ENCODE data around the gene COA3. TPM values are rescaled to one million over a fixed set of nuclear protein-coding genes. Genes with fewer than 3 reads are reported as not detected.

Gene COA3
- polyA plus RNA-seq, 2 donors, result 89.9 to 185 TPM

DNA sequence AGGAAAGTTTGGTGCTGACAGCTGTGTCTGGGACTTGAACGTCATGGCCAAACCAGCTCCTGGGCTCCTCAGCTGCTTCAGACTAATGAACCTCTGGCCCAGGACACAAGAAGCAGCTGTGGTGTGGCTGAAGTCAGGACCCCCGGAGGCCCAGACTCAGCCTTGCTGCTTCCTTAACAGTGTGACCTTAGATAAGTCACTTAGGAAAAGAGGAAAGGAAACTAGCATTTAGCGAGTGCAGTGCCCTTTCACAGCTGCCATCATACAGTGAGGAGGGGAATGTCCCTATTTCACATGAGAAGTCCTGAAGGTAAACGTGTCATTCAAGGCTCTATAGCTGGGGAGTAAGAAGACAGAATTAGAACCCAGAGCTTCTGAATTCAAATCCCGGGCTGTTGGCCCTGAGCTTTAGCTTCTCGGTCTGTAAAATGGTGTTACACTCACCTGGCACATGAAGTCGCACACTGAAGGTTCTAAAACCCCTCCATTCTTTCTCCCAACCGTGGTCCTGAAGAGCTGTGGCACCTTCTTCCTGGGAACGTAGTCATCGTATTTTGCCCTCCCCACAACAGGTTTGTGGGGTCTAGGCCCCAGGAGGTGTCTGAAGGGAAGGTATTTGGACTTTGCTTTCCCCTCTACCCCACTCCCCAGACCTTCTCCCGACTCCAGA, 38.4 kb downstream of the COA3 start:
- H3K9me3 ChIP-seq (ENCODE audit: control insufficient read depth in 2 of 2, insufficient read depth in 1 of 2, low read depth in 1 of 2, low read length in 1 of 2), result no peaks in the 10 kb centered on the region
- 51 to 54% methylated on average over 11 of the region's 11 CpGs for WGBS, 2 donors
- peak overlapping the region in 1 of 2 donors; percentile 43 for H3K4me3 ChIP-seq (ENCODE audit: low read depth in 1 of 2, low read length in 2 of 2)
- H3K4me1 ChIP-seq (ENCODE audit: control insufficient read depth in 2 of 2, insufficient read depth in 2 of 2, low read length in 1 of 2), result no peaks in the 10 kb centered on the region
- H3K36me3 ChIP-seq (ENCODE audit: control insufficient read depth in 2 of 2, insufficient read depth in 2 of 2, low read length in 1 of 2), result no peaks in the 10 kb centered on the region
- H3K27me3 ChIP-seq (ENCODE audit: control insufficient read depth in 1 of 2, insufficient read depth in 2 of 2, low read length in 2 of 2), result peaks cover 0 to 3% of the 10 kb centered on the region in 2 donors
- H3K27ac ChIP-seq (ENCODE audit: low read depth in 2 of 2, low read length in 1 of 2), result no peak overlapping the region

- Histone ChIP-seq H3K36me3 (ENCODE audit: control insufficient read depth in 2 of 2, insufficient read depth in 2 of 2, low read length in 1 of 2) (no peaks in the 10 kb centered on the region), H3K4me3 (ENCODE audit: low read depth in 1 of 2, low read length in 2 of 2) (no peak overlapping the region), H3K9me3 (ENCODE audit: control insufficient read depth in 2 of 2, insufficient read depth in 1 of 2, low read depth in 1 of 2, low read length in 1 of 2) (no peaks in the 10 kb centered on the region), H3K27ac (ENCODE audit: low read depth in 2 of 2, low read length in 1 of 2) (no peak overlapping the region), H3K4me1 (ENCODE audit: control insufficient read depth in 2 of 2, insufficient read depth in 2 of 2, low read length in 1 of 2) (no peaks in the 10 kb centered on the region), H3K27me3 (ENCODE audit: control insufficient read depth in 1 of 2, insufficient read depth in 2 of 2, low read length in 2 of 2) (no peaks in the 10 kb centered on the region)
- WGBS, 2 donors, result 60 to 69% methylated on average over 3 of the region's 3 CpGs
Measured at GRCh38 chr17:42754782-42755181, 43.7 kb downstream of the COA3 start.

- H3K27ac ChIP-seq (ENCODE audit: low read depth in 2 of 2, low read length in 1 of 2), result no peak overlapping the region
- no peaks in the 10 kb centered on the region for H3K9me3 ChIP-seq (ENCODE audit: control insufficient read depth in 2 of 2, insufficient read depth in 1 of 2, low read depth in 1 of 2, low read length in 1 of 2)
- H3K4me1 ChIP-seq (ENCODE audit: control insufficient read depth in 2 of 2, insufficient read depth in 2 of 2, low read length in 1 of 2), result no peaks in the 10 kb centered on the region
- H3K4me3 ChIP-seq (ENCODE audit: low read depth in 1 of 2, low read length in 2 of 2), result no peak overlapping the region
- whole genome bisulfite sequencing, 2 donors, result 68 to 83% methylated on average over 7 of the region's 7 CpGs
- H3K36me3 ChIP-seq (ENCODE audit: control insufficient read depth in 2 of 2, insufficient read depth in 2 of 2, low read length in 1 of 2), result no peaks in the 10 kb centered on the region
- no peaks in the 10 kb centered on the region for H3K27me3 ChIP-seq (ENCODE audit: control insufficient read depth in 1 of 2, insufficient read depth in 2 of 2, low read length in 2 of 2)
Measured at GRCh38 chr17:42751628-42752027, 46.9 kb downstream of the COA3 start.

DNA sequence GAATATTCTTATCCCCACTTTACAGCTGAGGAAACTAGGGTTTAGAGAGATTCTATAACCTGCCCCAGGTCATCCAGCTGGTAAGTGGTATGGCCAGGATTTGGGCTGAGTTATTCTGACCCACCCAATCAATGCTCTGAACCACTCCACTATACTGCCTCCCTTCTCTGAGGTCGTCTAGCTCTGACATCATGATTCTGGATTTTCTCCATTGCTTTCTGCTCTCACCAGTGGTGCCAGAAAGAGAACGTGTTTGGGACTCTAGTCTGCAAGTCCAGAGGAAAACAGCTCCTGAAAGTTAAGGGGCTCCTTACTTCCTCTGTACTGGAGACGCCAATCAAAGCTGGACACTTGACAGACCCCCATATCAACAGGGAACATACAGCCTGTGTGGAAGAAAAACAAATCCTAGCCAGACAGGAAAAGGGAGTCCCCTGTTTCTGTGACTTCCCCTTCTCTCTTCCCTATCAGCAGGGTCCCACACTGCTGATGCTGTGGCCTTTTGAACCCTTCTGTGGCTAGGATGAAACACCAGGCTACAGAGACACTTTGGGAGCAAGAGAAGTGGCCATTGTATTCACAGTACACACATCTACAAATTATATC, 47.7 kb downstream of the COA3 start:
- Histone ChIP-seq H3K27me3 (ENCODE audit: control insufficient read depth in 1 of 2, insufficient read depth in 2 of 2, low read length in 2 of 2) (no peaks in the 10 kb centered on the region), H3K4me1 (ENCODE audit: control insufficient read depth in 2 of 2, insufficient read depth in 2 of 2, low read length in 1 of 2) (no peaks in the 10 kb centered on the region), H3K9me3 (ENCODE audit: control insufficient read depth in 2 of 2, insufficient read depth in 1 of 2, low read depth in 1 of 2, low read length in 1 of 2) (no peaks in the 10 kb centered on the region), H3K27ac (ENCODE audit: low read depth in 2 of 2, low read length in 1 of 2) (no peak overlapping the region), H3K36me3 (ENCODE audit: control insufficient read depth in 2 of 2, insufficient read depth in 2 of 2, low read length in 1 of 2) (no peaks in the 10 kb centered on the region), H3K4me3 (ENCODE audit: low read depth in 1 of 2, low read length in 2 of 2) (no peak overlapping the region)
- WGBS, 2 donors, result 35 to 36% methylated on average over 3 of the region's 3 CpGs

GRCh38 chr17:42748908-42749798, 49.4 kb downstream of the COA3 start:
- Histone ChIP-seq H3K27me3 (ENCODE audit: control insufficient read depth in 1 of 2, insufficient read depth in 2 of 2, low read length in 2 of 2) (no peaks in the 10 kb centered on the region), H3K27ac (ENCODE audit: low read depth in 2 of 2, low read length in 1 of 2) (peak overlapping the region in 1 of 2 donors; percentile 23), H3K9me3 (ENCODE audit: control insufficient read depth in 2 of 2, insufficient read depth in 1 of 2, low read depth in 1 of 2, low read length in 1 of 2) (no peaks in the 10 kb centered on the region), H3K36me3 (ENCODE audit: control insufficient read depth in 2 of 2, insufficient read depth in 2 of 2, low read length in 1 of 2) (no peaks in the 10 kb centered on the region), H3K4me3 (ENCODE audit: low read depth in 1 of 2, low read length in 2 of 2) (no peak overlapping the region), H3K4me1 (ENCODE audit: control insufficient read depth in 2 of 2, insufficient read depth in 2 of 2, low read length in 1 of 2) (no peaks in the 10 kb centered on the region)
- WGBS, 2 donors, result 66 to 72% methylated on average over 11 of the region's 11 CpGs

DNA sequence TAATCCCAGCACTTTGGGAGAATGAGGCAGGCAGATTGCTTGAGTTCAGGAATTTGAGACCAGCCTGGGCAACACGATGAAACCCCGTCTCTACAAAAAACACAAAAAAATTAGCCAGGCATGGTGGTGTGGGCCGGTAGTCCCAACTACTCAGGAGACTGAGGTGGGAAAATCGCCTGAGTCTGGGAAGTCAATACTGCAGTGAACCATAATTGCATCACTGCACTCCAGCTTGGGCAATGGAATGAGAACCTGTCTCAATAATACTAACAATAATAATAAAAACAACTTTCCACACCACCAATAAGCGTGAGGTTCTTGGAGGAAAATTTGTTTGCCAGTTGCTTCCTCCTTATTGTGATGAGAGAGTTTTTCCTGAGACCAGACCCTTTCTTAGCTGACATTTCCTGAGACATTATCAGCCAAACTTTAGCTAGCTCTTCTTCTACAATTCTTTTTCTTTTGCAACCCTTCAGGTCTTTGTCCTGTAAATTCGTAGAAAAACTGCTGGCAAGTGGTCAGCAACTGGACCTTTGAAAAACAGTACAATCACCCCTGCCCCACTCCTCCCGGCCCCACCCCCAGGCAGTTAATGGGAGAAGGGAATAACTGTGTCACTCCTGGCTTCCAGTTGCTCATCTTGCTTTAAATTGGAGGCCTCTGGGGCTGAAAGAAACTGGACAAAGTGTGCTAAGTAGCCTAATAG, 50.1 kb downstream of the COA3 start:
- Histone ChIP-seq H3K27me3 (ENCODE audit: control insufficient read depth in 1 of 2, insufficient read depth in 2 of 2, low read length in 2 of 2) (no peaks in the 10 kb centered on the region), H3K9me3 (ENCODE audit: control insufficient read depth in 2 of 2, insufficient read depth in 1 of 2, low read depth in 1 of 2, low read length in 1 of 2) (no peaks in the 10 kb centered on the region), H3K36me3 (ENCODE audit: control insufficient read depth in 2 of 2, insufficient read depth in 2 of 2, low read length in 1 of 2) (no peaks in the 10 kb centered on the region), H3K4me3 (ENCODE audit: low read depth in 1 of 2, low read length in 2 of 2) (no peak overlapping the region), H3K4me1 (ENCODE audit: control insufficient read depth in 2 of 2, insufficient read depth in 2 of 2, low read length in 1 of 2) (no peaks in the 10 kb centered on the region), H3K27ac (ENCODE audit: low read depth in 2 of 2, low read length in 1 of 2) (peak overlapping the region in 1 of 2 donors; percentile 5)
- 67 to 69% methylated on average over 7 of the region's 7 CpGs for WGBS, 2 donors

Other genes starting within 250 kb of the COA3 start
- 1 to 10 TPM; 4.0 to 9.0 TPM for gene HSD17B1, start 245.8 kb downstream of the COA3 start, polyA plus RNA-seq
- gene COASY, start 236.6 kb downstream of the COA3 start, polyA plus RNA-seq, result 10 to 100 TPM; 58.2 to 62.1 TPM
- 10 to 100 TPM; 36.8 to 38.3 TPM for gene MLX, start 231.6 kb downstream of the COA3 start, polyA plus RNA-seq
- gene PSMC3IP, start 221.0 kb downstream of the COA3 start, polyA plus RNA-seq, result 1 to 10 TPM; 6.4 to 7.2 TPM
- 10 to 100 TPM; 15.3 to 28.5 TPM for gene RETREG3, start 189.3 kb downstream of the COA3 start, polyA plus RNA-seq
- 10 to 100 TPM; 27.2 to 49.9 TPM for gene TUBG1, start 189.0 kb downstream of the COA3 start, polyA plus RNA-seq
- gene TUBG2, start 139.4 kb downstream of the COA3 start, polyA plus RNA-seq, result 10 to 100 TPM in 1 of 2 donors, 1 to 10 TPM in 1; 7.6 to 12.0 TPM
- gene PLEKHH3, start 121.7 kb downstream of the COA3 start, polyA plus RNA-seq, result 10 to 100 TPM; 49.4 to 84.6 TPM
- under 1 TPM; 0.22 to 0.42 TPM for gene CCR10, start 116.9 kb downstream of the COA3 start, polyA plus RNA-seq
- gene CNTNAP1, start 116.2 kb downstream of the COA3 start, polyA plus RNA-seq, result 1 to 10 TPM; 1.3 to 1.5 TPM
- gene EZH1, start 53.7 kb downstream of the COA3 start, polyA plus RNA-seq, result 10 to 100 TPM; 15.6 to 19.8 TPM
- 10 to 100 TPM in 1 of 2 donors, 1 to 10 TPM in 1; 7.5 to 13.5 TPM for gene RAMP2, start 37.5 kb downstream of the COA3 start, polyA plus RNA-seq
- gene VPS25, start 25.3 kb downstream of the COA3 start, polyA plus RNA-seq, result 100 to 1,000 TPM in 1 of 2 donors, 10 to 100 TPM in 1; 42.8 to 123 TPM
- gene WNK4, start 18.1 kb downstream of the COA3 start, polyA plus RNA-seq, result 10 to 100 TPM in 1 of 2 donors, 1 to 10 TPM in 1; 6.7 to 12.8 TPM
- under 1 TPM; 0.18 TPM for gene CNTD1, start 157 bp upstream of the COA3 start, polyA plus RNA-seq
- 10 to 100 TPM; 29.1 to 53.9 TPM for gene BECN1, start 25.6 kb upstream of the COA3 start, polyA plus RNA-seq
- 10 to 100 TPM; 24.8 to 69.3 TPM for gene PSME3, start 34.7 kb upstream of the COA3 start, polyA plus RNA-seq
- under 1 TPM; 0.24 to 0.86 TPM for gene AOC2, start 45.9 kb upstream of the COA3 start, polyA plus RNA-seq
- 10 to 100 TPM in 1 of 2 donors, 1 to 10 TPM in 1; 9.7 to 25.3 TPM for gene AOC3, start 52.5 kb upstream of the COA3 start, polyA plus RNA-seq
- not detected for gene G6PC1, start 102.1 kb upstream of the COA3 start, polyA plus RNA-seq
- 10 to 100 TPM; 36.0 to 47.8 TPM for gene AARSD1, start 165.8 kb upstream of the COA3 start, polyA plus RNA-seq
- gene PTGES3L, start 181.4 kb upstream of the COA3 start, polyA plus RNA-seq, result under 1 TPM; 0.65 to 0.94 TPM
- gene RUNDC1, start 181.9 kb upstream of the COA3 start, polyA plus RNA-seq, result 1 to 10 TPM; 5.2 to 5.7 TPM
- gene RPL27, start 199.7 kb upstream of the COA3 start, polyA plus RNA-seq, result 1,000 to 10,000 TPM; 2,102 to 2,622 TPM
- gene IFI35, start 208.1 kb upstream of the COA3 start, polyA plus RNA-seq, result 1 to 10 TPM; 7.4 to 9.0 TPM
- 100 to 1,000 TPM in 1 of 2 donors, 10 to 100 TPM in 1; 97.6 to 103 TPM for gene VAT1, start 223.7 kb upstream of the COA3 start, polyA plus RNA-seq
- under 1 TPM; 0.53 to 0.54 TPM for gene RND2, start 226.5 kb upstream of the COA3 start, polyA plus RNA-seq

Data from esophagus (tissue), 2 donors.